ENCODE results near the gene CCDC69.

Gene CCDC69

GRCh38 chr5:151214614-151215545 lies 9.0 kb downstream of the CCDC69 start:
- TF ChIP-seq CTCF (IDR thresholded peaks at IDR 0.05; ENCODE audit: low read depth, low read length) = no peak
- H3K4me3 ChIP-seq (ENCODE audit: low read depth, low read length) = no peak overlapping the region

- H3K4me3 ChIP-seq (ENCODE audit: low read depth, low read length) = no peak overlapping the region
These were observed 9.9 kb downstream of the CCDC69 start for GRCh38 chr5:151213803-151214613.

GRCh38 chr5:151212406-151212798 lies 11.5 kb downstream of the CCDC69 start:
- H3K4me3 ChIP-seq (ENCODE audit: low read depth, low read length) = no peak overlapping the region
- no peak for TF ChIP-seq CTCF (IDR thresholded peaks at IDR 0.05; ENCODE audit: low read depth, low read length)

More at GRCh38 chr5:151213803-151214613, 9.9 kb downstream of the CCDC69 start:
- no peak for TF ChIP-seq CTCF (IDR thresholded peaks at IDR 0.05; ENCODE audit: low read depth, low read length)

GRCh38 chr5:151208481-151208914 lies 15.4 kb downstream of the CCDC69 start:
- TF ChIP-seq CTCF (IDR thresholded peaks at IDR 0.05; ENCODE audit: low read depth, low read length) = no peak
- H3K4me3 ChIP-seq (ENCODE audit: low read depth, low read length) = no peak overlapping the region

GRCh38 chr5:151205411-151205810 lies 18.5 kb downstream of the CCDC69 start:
- TF ChIP-seq CTCF (IDR thresholded peaks at IDR 0.05; ENCODE audit: low read depth, low read length) = no peak
- no peak overlapping the region for H3K4me3 ChIP-seq (ENCODE audit: low read depth, low read length)

- no peak overlapping the region for H3K4me3 ChIP-seq (ENCODE audit: low read depth, low read length)
- no peak for TF ChIP-seq CTCF (IDR thresholded peaks at IDR 0.05; ENCODE audit: low read depth, low read length)
These were observed 19.8 kb downstream of the CCDC69 start for GRCh38 chr5:151204051-151204450.

Measured in WI38 (cell line).